ENCODE results near the gene PTCD2. TPM values are rescaled to one million over a fixed set of nuclear protein-coding genes. Genes with fewer than 3 reads are reported as not detected.
A peak's percentile ranks its signal among the peaks of the same experiment; 100 is the strongest.

PTCD2 gene
- total RNA-seq, 1 donor from 2014 or later, result 18.2 TPM

DNA sequence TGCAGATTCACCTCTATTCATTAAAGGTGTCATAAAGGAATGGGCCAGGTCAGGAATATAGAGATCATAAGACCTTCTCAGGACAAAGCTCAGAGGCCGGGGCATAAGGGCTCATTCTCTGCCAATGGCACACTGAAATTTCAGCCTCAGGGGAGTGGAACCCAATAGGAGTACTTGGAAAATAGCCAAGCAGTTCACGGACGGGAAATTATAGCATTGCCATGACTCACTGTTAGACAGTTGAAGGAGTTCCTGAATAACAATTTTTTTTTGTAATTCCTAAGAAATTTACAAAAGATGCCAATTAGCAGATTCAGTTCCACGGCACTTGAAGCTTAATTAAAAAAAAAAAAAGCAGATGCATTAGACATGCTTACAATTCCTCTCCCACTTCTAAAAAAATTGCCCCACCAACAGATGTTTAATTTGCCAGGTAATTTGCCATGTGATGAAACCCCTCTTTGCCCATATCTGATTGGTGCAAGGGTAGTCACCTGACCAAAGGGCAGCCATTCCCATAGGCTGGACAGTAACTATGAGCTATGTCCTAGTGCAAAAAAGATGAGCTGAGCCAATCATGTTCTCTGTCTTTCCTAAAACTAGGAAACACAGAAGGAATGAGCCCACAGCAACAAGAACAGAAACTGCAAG is 58.6 kb downstream of the PTCD2 start:
- no peak overlapping the region for H3K4me3 ChIP-seq
- no peaks in the 10 kb centered on the region for H3K27me3 ChIP-seq (ENCODE audit: low read depth)
- H3K27ac ChIP-seq (replicated peaks), result peak overlapping the region; percentile 52
- peaks cover 4% of the 10 kb centered on the region for H3K9me3 ChIP-seq (replicated peaks)
- no peak for DNase-seq
- intact Hi-C loops (cut with micrococcal nuclease), result no loop called here
- H3K4me1 ChIP-seq, result peaks cover 33% of the 10 kb centered on the region
- TF ChIP-seq, protein P1, sequence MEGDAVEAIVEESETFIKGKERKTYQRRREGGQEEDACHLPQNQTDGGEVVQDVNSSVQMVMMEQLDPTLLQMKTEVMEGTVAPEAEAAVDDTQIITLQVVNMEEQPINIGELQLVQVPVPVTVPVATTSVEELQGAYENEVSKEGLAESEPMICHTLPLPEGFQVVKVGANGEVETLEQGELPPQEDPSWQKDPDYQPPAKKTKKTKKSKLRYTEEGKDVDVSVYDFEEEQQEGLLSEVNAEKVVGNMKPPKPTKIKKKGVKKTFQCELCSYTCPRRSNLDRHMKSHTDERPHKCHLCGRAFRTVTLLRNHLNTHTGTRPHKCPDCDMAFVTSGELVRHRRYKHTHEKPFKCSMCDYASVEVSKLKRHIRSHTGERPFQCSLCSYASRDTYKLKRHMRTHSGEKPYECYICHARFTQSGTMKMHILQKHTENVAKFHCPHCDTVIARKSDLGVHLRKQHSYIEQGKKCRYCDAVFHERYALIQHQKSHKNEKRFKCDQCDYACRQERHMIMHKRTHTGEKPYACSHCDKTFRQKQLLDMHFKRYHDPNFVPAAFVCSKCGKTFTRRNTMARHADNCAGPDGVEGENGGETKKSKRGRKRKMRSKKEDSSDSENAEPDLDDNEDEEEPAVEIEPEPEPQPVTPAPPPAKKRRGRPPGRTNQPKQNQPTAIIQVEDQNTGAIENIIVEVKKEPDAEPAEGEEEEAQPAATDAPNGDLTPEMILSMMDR (IDR thresholded peaks at IDR 0.05; ENCODE audit: borderline replicate concordance), result no peak
- H3K36me3 ChIP-seq, result no peaks in the 10 kb centered on the region

GRCh38 chr5:72379936-72380335 is 59.8 kb downstream of the PTCD2 start:
- no peaks in the 10 kb centered on the region for H3K9me3 ChIP-seq (replicated peaks)
- intact Hi-C loops (cut with micrococcal nuclease), result no loop called here
- no peaks in the 10 kb centered on the region for H3K36me3 ChIP-seq
- no peak for DNase-seq
- TF ChIP-seq, protein P1 (IDR thresholded peaks at IDR 0.05; ENCODE audit: borderline replicate concordance), result no peak
- peak overlapping the region; percentile 52 for H3K27ac ChIP-seq (replicated peaks)
- peaks cover 36% of the 10 kb centered on the region for H3K4me1 ChIP-seq
- H3K27me3 ChIP-seq (ENCODE audit: low read depth), result no peaks in the 10 kb centered on the region
- H3K4me3 ChIP-seq, result no peak overlapping the region

DNA sequence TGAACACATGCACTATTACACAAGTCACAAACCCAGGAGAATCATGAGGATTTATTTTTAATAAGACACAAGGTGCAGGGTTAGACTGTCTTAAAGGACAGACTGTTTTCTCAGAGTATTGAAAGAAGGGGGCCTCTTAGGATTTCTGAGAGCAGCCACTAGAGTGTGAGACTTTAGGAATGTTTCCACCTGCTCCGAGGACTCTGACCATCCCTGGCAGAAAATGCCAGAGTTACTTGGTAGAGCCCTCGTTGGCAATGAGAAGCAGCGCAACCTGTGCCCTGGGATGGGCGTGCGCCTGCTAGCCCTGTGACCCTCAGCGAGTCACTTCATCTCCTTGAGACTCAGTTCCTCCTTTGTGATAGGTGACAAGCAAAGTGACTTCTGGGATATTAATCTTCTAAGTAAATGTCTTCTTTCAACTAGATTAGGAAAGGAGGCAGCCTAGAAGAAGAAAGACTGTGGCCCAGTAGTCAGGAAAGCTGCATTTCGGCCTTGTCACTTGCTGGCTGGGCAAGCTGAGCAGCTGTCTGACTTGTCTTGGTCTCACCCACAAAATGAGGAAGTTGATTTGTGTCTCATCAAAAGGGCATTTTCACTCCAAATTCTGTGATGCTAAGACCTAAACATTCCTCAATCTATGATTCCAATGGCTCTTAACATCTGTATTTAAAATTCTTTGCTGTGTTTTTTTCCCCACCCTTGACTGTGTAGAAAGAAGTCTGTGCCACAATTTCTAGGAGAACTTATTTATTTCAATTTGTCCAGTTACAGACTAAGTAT is 60.5 kb downstream of the PTCD2 start:
- Histone ChIP-seq H3K9me3 (replicated peaks) (no peaks in the 10 kb centered on the region), H3K4me3 (no peak overlapping the region), H3K4me1 (peaks cover 36% of the 10 kb centered on the region), H3K36me3 (no peaks in the 10 kb centered on the region), H3K27ac (replicated peaks) (peak overlapping the region; percentile 52), H3K27me3 (ENCODE audit: low read depth) (no peaks in the 10 kb centered on the region)
- TF ChIP-seq, protein P1 (IDR thresholded peaks at IDR 0.05; ENCODE audit: borderline replicate concordance), result no peak
- no peak for DNase-seq
- intact Hi-C loops (cut with micrococcal nuclease), result no loop called here

DNA sequence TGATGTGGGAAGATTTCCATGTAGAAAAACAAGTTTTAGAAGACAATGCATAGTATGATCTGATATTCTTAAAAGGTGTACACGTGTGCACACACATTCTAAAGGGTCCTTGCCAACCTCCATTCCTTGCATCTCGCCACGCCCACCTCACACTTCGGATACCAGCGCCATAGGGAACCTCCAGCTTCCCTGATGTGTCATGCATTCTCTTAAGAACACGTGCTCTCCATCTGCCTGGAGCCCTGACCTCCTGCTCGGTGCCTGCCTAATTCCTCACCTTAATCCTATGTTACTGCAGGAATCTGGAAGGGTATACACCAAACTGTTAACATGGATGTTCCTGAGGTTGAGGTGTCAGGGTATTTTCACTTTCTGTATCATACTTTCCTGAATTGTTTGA is 63.1 kb downstream of the PTCD2 start:
- Histone ChIP-seq H3K4me1 (peaks cover 42% of the 10 kb centered on the region), H3K27ac (replicated peaks) (peak overlapping the region; percentile 52), H3K27me3 (ENCODE audit: low read depth) (no peaks in the 10 kb centered on the region), H3K36me3 (no peaks in the 10 kb centered on the region), H3K4me3 (no peak overlapping the region), H3K9me3 (replicated peaks) (no peaks in the 10 kb centered on the region)
- DNase-seq, result no peak
- intact Hi-C loops (cut with micrococcal nuclease), result no loop called here
- TF ChIP-seq, protein P1 (IDR thresholded peaks at IDR 0.05; ENCODE audit: borderline replicate concordance), result no peak

GRCh38 chr5:72383726-72384125 is 63.6 kb downstream of the PTCD2 start:
- H3K27ac ChIP-seq (replicated peaks), result peak overlapping the region; percentile 52
- no peak overlapping the region for H3K4me3 ChIP-seq
- no peaks in the 10 kb centered on the region for H3K27me3 ChIP-seq (ENCODE audit: low read depth)
- no peaks in the 10 kb centered on the region for H3K9me3 ChIP-seq (replicated peaks)
- TF ChIP-seq, protein P1 (IDR thresholded peaks at IDR 0.05; ENCODE audit: borderline replicate concordance), result no peak
- no peak for DNase-seq
- H3K36me3 ChIP-seq, result no peaks in the 10 kb centered on the region
- intact Hi-C loops (cut with micrococcal nuclease), result no loop called here
- peaks cover 42% of the 10 kb centered on the region for H3K4me1 ChIP-seq
